ENCODE results near the gene EPB42. TPM values are rescaled to one million over a fixed set of nuclear protein-coding genes. Genes with fewer than 3 reads are reported as not detected.

EPB42 gene
- total RNA-seq, 6 experiments from 2014 or later = 0.20 to 3.4 (median 0.64) TPM; not detected in 3

- intact Hi-C loops (cut with DNase I) = no loop called here
- Histone ChIP-seq H3K36me3 (no peaks in the 10 kb centered on the region), H3K4me3 (no peak overlapping the region), H3K9me3 (no peaks in the 10 kb centered on the region), H3K27me3 (no peaks in the 10 kb centered on the region), H3K27ac (no peak overlapping the region), H3K4me1 (no peaks in the 10 kb centered on the region)
- TF ChIP-seq POLR2A (IDR thresholded peaks at IDR 0.05) = no peak
- no peak for TF ChIP-seq CTCF (IDR thresholded peaks at IDR 0.05)
- ATAC-seq = no peak
- DNase-seq = peak in 1 of 3 donors; percentile 36
- 60% methylated on average over 2 of the region's 7 CpGs for WGBS (ENCODE audit: insufficient coverage, low coverage, low lambda C conversion rate, missing lambda C conversion rate)
These were observed 35.5 kb upstream of the EPB42 start for GRCh38 chr15:43256341-43256740.

- ATAC-seq (no peak), DNase-seq (peak in 1 of 3 donors; percentile 26)
- 50% methylated on average over 1 of the region's 2 CpGs for WGBS (ENCODE audit: insufficient coverage, low coverage, low lambda C conversion rate, missing lambda C conversion rate)
- no peaks in the 10 kb centered on the region for H3K9me3 ChIP-seq
- no peaks in the 10 kb centered on the region for H3K4me1 ChIP-seq
- no peak overlapping the region for H3K4me3 ChIP-seq
- H3K27me3 ChIP-seq = no peaks in the 10 kb centered on the region
- no peak overlapping the region for H3K27ac ChIP-seq
- intact Hi-C loops (cut with DNase I) = no loop called here
- TF ChIP-seq CTCF (IDR thresholded peaks at IDR 0.05) (no peak), POLR2A (IDR thresholded peaks at IDR 0.05) (no peak)
- no peaks in the 10 kb centered on the region for H3K36me3 ChIP-seq
These were observed 34.6 kb upstream of the EPB42 start for GRCh38 chr15:43255376-43255775.

- intact Hi-C loops (cut with DNase I) = no loop called here
- no peak overlapping the region for H3K27ac ChIP-seq
- no peaks in the 10 kb centered on the region for H3K4me1 ChIP-seq
- ATAC-seq = peak in 3 of 4 donors; percentile 30 to 39 (median 35)
- 29% methylated on average over 2 of the region's 15 CpGs for WGBS (ENCODE audit: insufficient coverage, low coverage, low lambda C conversion rate, missing lambda C conversion rate)
- H3K4me3 ChIP-seq = no peak overlapping the region
- no peaks in the 10 kb centered on the region for H3K27me3 ChIP-seq
- H3K36me3 ChIP-seq = no peaks in the 10 kb centered on the region
- DNase-seq = peak in 2 of 3 donors; percentile 52 to 59
- no peak for TF ChIP-seq CTCF (IDR thresholded peaks at IDR 0.05)
- no peak for TF ChIP-seq POLR2A (IDR thresholded peaks at IDR 0.05)
- H3K9me3 ChIP-seq = no peaks in the 10 kb centered on the region
These were observed 32.9 kb upstream of the EPB42 start for GRCh38 chr15:43253431-43254403.

GRCh38 chr15:43251871-43252250, 31.0 kb upstream of the EPB42 start:
- no peaks in the 10 kb centered on the region for H3K27me3 ChIP-seq
- H3K27ac ChIP-seq = no peak overlapping the region
- TF ChIP-seq POLR2A (IDR thresholded peaks at IDR 0.05) (no peak), CTCF (IDR thresholded peaks at IDR 0.05) (no peak)
- intact Hi-C loops (cut with DNase I) = no loop called here
- no peaks in the 10 kb centered on the region for H3K4me1 ChIP-seq
- H3K36me3 ChIP-seq = no peaks in the 10 kb centered on the region
- DNase-seq (no peak), ATAC-seq (no peak)
- H3K9me3 ChIP-seq = no peaks in the 10 kb centered on the region
- WGBS (ENCODE audit: insufficient coverage, low coverage, low lambda C conversion rate, missing lambda C conversion rate) = 44% methylated on average over 1 of the region's 4 CpGs
- no peak overlapping the region for H3K4me3 ChIP-seq

Data from right lobe of liver (tissue), 6 donors.